NCI-H1105 treated with DMSO at 0.1 percent for 48 hours (cell line): ENCODE data around the gene NFS1.
"Not testable (repeated sequence)": the region's sequence is repeated elsewhere in the genome, so short reads cannot be mapped to it uniquely, and the experiment has no call there.

Source experiments
- DNase-seq: peaks from one replicate; lab custom pipeline; 2025; lab: John Stamatoyannopoulos, UW

NFS1 gene

GRCh38 chr20:35699127-35699956 is at the start of gene NFS1, which contains the start of gene ROMO1:
TSS of gene NFS1 (minus strand) at chr20:35699352. CDS start at chr20:35699288, 64 bp downstream.
TSS of gene ROMO1 (plus strand) at chr20:35699405. CDS start at chr20:35699633, 228 bp downstream.
- peak; percentile 85 for DNase-seq

- DNase-seq = not testable (repeated sequence)
Measured at GRCh38 chr20:35744492-35744841, 45.3 kb upstream of the NFS1 start.

- no peak for DNase-seq
Measured at GRCh38 chr20:35743693-35744491, 44.7 kb upstream of the NFS1 start.

GRCh38 chr20:35742741-35743523 is 43.8 kb upstream of the NFS1 start:
- peak; percentile 42 for DNase-seq

- peak; percentile 100 for DNase-seq
Measured at GRCh38 chr20:35741892-35742740, 43.0 kb upstream of the NFS1 start, which contains the start of gene RBM39. TSS of gene RBM39 (minus strand) at chr20:35742260. CDS start at chr20:35740874, 1,386 bp downstream.

- no peak for DNase-seq
Measured at GRCh38 chr20:35739294-35740163, 40.4 kb upstream of the NFS1 start.

GRCh38 chr20:35738410-35739179 is 39.4 kb upstream of the NFS1 start:
- no peak for DNase-seq

- DNase-seq = no peak
Measured at GRCh38 chr20:35737865-35738333, 38.7 kb upstream of the NFS1 start.

- DNase-seq = no peak
Measured at GRCh38 chr20:35735826-35736470, 36.8 kb upstream of the NFS1 start.

GRCh38 chr20:35734777-35735649 is 35.9 kb upstream of the NFS1 start:
- no peak for DNase-seq

GRCh38 chr20:35734374-35734773 is 35.2 kb upstream of the NFS1 start:
- no peak for DNase-seq

- DNase-seq = no peak
Measured at GRCh38 chr20:35732644-35732982, 33.5 kb upstream of the NFS1 start.

GRCh38 chr20:35731862-35732643 is 32.9 kb upstream of the NFS1 start:
- no peak for DNase-seq

GRCh38 chr20:35731469-35731788 is 32.3 kb upstream of the NFS1 start:
- no peak for DNase-seq

GRCh38 chr20:35730583-35731468 is 31.7 kb upstream of the NFS1 start:
- no peak for DNase-seq
